GM12878 (cell line): ENCODE data around the gene WDR18.

Source experiments
- EZH2 ChIP-seq: IDR thresholded peaks from 2 replicates; pipeline ENCODE4 v1.6.1; 2012; ENCODE audit warnings: low read depth, mild to moderate bottlenecking, control low read depth, inconsistent platforms, low read length, borderline replicate concordance; ENCODE audit not compliant: control insufficient read depth
- POLR2AphosphoS2 ChIP-seq: IDR thresholded peaks from 2 replicates; pipeline ENCODE4 v1.6.1; 2011; ENCODE audit warnings: low read depth, mild to moderate bottlenecking, low read length, improper control_type of control experiment, moderate library complexity
- ZBTB4 ChIP-seq: fragments of 450-650 bp; formaldehyde crosslinking; IDR thresholded peaks from 2 replicates; pipeline ENCODE4 v1.4.0; 2022; ENCODE audit warnings: mild to moderate bottlenecking, moderate library complexity
- TF ChIP-seq, protein P1 (sequence below), 3 experiments: IDR thresholded peaks in 2 of 3; conservative IDR thresholded peaks in 1 of 3; 2 replicates each; pipeline ENCODE4 v1.5.1; 2011; ENCODE audit warnings: low read depth in 3 of 3, low read length in 3 of 3, mild to moderate bottlenecking in 3 of 3, control low read depth in 2 of 3, moderate library complexity in 2 of 3, inconsistent platforms in 1 of 3, mixed read lengths in 1 of 3; ENCODE audit not compliant: control insufficient read depth in 2 of 3, insufficient read depth in 1 of 3; ENCODE audit errors: extremely low read depth in 1 of 3

DNA sequence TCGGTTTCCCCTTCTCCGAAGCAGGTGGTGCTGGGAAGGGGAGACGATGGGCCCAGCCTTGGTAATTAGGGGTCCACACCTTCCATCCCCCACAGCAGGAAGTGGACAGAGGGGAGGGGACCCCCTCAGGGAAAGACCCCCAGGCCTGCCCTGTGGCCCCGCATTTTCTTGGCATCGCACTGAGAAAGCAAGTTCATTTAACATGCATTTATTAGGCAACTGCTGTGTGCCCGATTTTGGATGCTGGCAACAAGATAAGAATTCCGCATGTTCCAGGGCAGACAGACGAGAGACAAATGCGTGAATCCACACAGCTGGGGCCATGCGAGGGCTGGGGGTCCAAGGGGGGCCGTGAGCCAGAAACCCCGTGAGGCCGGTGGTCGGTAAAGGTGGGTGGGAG, 29.9 kb upstream of the WDR18 start:
- TF ChIP-seq POLR2AphosphoS2 (no peak), EZH2 (no peak), ZBTB4 (CRISPR knock-in tag) (no peak)
- TF ChIP-seq, protein P1, sequence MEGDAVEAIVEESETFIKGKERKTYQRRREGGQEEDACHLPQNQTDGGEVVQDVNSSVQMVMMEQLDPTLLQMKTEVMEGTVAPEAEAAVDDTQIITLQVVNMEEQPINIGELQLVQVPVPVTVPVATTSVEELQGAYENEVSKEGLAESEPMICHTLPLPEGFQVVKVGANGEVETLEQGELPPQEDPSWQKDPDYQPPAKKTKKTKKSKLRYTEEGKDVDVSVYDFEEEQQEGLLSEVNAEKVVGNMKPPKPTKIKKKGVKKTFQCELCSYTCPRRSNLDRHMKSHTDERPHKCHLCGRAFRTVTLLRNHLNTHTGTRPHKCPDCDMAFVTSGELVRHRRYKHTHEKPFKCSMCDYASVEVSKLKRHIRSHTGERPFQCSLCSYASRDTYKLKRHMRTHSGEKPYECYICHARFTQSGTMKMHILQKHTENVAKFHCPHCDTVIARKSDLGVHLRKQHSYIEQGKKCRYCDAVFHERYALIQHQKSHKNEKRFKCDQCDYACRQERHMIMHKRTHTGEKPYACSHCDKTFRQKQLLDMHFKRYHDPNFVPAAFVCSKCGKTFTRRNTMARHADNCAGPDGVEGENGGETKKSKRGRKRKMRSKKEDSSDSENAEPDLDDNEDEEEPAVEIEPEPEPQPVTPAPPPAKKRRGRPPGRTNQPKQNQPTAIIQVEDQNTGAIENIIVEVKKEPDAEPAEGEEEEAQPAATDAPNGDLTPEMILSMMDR (IDR thresholded peaks at IDR 0.05 in 2 of 3, conservative IDR thresholded peaks at IDR 0.05 in 1 of 3; ENCODE audit: control insufficient read depth in 2 of 3, extremely low read depth in 1 of 3, insufficient read depth in 1 of 3, low read depth in 3 of 3, low read length in 3 of 3), result no peak
